HepG2 (cell line): ENCODE measurements around the gene PTPRU. TPM values are rescaled to one million over a fixed set of nuclear protein-coding genes. Genes with fewer than 3 reads are reported as not detected.
A peak's percentile ranks its signal among the peaks of the same experiment; 100 is the strongest.

Source experiments
- ATAC-seq: fragments of 200-7000 bp; cut with Tn5 transposase; 3 replicates; pipeline ENCODE4 v1.9.1; 2020; ENCODE audit warnings: mild to moderate bottlenecking, moderate library complexity
- BruUV-seq: library from RNA; stranded (reverse); fragments of 400-500 nt; replicated peaks from 2 replicates; lab custom pipeline; 2021; lab: Mats Ljungman, UMichigan
- CTCF ChIA-PET: fragments of 300-600 bp; formaldehyde crosslinking; extraction: SDS; loops from one replicate; lab custom pipeline; 2021; ENCODE audit warnings: low total read pairs, inconsistent platforms, low intra/inter-chr PET ratio; lab: Yijun Ruan, JAX
- POLR2A ChIA-PET: fragments of 350-600 bp; sonication (Branson Sonifier 250); formaldehyde crosslinking; loops from one replicate; lab custom pipeline; 2020; ENCODE audit warnings: antibody characterized with exemption, inconsistent platforms; lab: Yijun Ruan, JAX
- DNase-seq: peaks from one replicate; pipeline ENCODE4 v3.0.0-alpha.2; 2015; ENCODE audit warnings: low spot score
- FAIRE-seq: peaks from 3 replicates; lab custom pipeline; 2011; peaks lifted over from hg19 to GRCh38; lab: Jason Lieb, UNC
- H2AFZ ChIP-seq: one replicate; pipeline ENCODE4 v1.6.1; 2011; ENCODE audit warnings: low read length, inconsistent platforms
- H3K27ac ChIP-seq: fragments of 300-600 bp; 3 replicates; pipeline ENCODE4 v1.8.0; 2011; ENCODE audit warnings: mixed run types, mild to moderate bottlenecking, mixed read lengths, low read length, inconsistent platforms; ENCODE audit not compliant: insufficient read depth; ENCODE audit errors: extremely low read length
- H3K27me3 ChIP-seq, 2 experiments: fragments of 200-600 bp in 1 of 2; 2 replicates in 1 of 2; 3 replicates in 1 of 2; pipeline versions ENCODE4 v1.6.0 to v1.8.0; 2011; ENCODE audit warnings: low read length in 2 of 2, mild to moderate bottlenecking in 2 of 2, moderate library complexity in 2 of 2, inconsistent platforms in 1 of 2; ENCODE audit not compliant: insufficient read depth in 2 of 2, control insufficient read depth in 1 of 2
- H3K36me3 ChIP-seq, 2 experiments: fragments of 200-600 bp in 1 of 2; replicated peaks in 1 of 2; 2 replicates in 1 of 2; 3 replicates in 1 of 2; pipeline versions ENCODE4 v1.5.1 to v1.8.0; 2011; ENCODE audit warnings: low read length in 2 of 2, inconsistent platforms in 1 of 2; ENCODE audit not compliant: insufficient read depth in 2 of 2, control insufficient read depth in 1 of 2
- H3K4me1 ChIP-seq: 2 replicates; pipeline ENCODE4 v1.5.1; 2012; ENCODE audit warnings: low read length, inconsistent platforms; ENCODE audit not compliant: insufficient read depth
- H3K4me2 ChIP-seq: 2 replicates; pipeline ENCODE4 v1.6.0; 2011; ENCODE audit warnings: low read depth, low read length, inconsistent platforms
- H3K4me3 ChIP-seq, 3 experiments: fragments of 200-600 bp in 1 of 3; sonication (generic), shearing (Covaris generic) in 1 of 3; replicated peaks in 1 of 3; 2 replicates each; pipeline ENCODE4 v1.5.1; 2011 to 2016; ENCODE audit warnings: low read length in 3 of 3, inconsistent platforms in 2 of 3, low read depth in 2 of 3, mild to moderate bottlenecking in 2 of 3, control low read depth in 1 of 3, mixed read lengths in 1 of 3; ENCODE audit not compliant: insufficient read depth in 1 of 3
- H3K79me2 ChIP-seq: one replicate; pipeline ENCODE4 v1.6.1; 2011; ENCODE audit warnings: low read length, inconsistent platforms; ENCODE audit not compliant: insufficient read depth
- H3K9ac ChIP-seq: 2 replicates; pipeline ENCODE4 v1.6.0; 2011; ENCODE audit warnings: mild to moderate bottlenecking, low read depth, low read length, inconsistent platforms; ENCODE audit not compliant: insufficient read depth
- H3K9me3 ChIP-seq: 2 replicates; pipeline ENCODE4 v1.5.1; 2012; ENCODE audit warnings: mild to moderate bottlenecking, low read length
- H4K20me1 ChIP-seq: 2 replicates; pipeline ENCODE4 v1.6.0; 2011; ENCODE audit warnings: inconsistent platforms, mild to moderate bottlenecking, low read length, moderate library complexity; ENCODE audit not compliant: insufficient read depth
- ARID3A ChIP-seq: IDR thresholded peaks from 2 replicates; pipeline ENCODE4 v1.6.1; 2012; ENCODE audit warnings: low read depth, low read length, improper control_type of control experiment
- ATAD3A ChIP-seq: sonication (generic); formaldehyde crosslinking; IDR thresholded peaks from 2 replicates; pipeline ENCODE4 v1.4.0; 2020; ENCODE audit warnings: missing genetic modification reagents
- BCL6 ChIP-seq: IDR thresholded peaks from 2 replicates; pipeline ENCODE4 v1.6.1; 2016; ENCODE audit warnings: missing genetic modification reagents, missing compliant biosample characterization
- BCLAF1 ChIP-seq: fragments of 450-650 bp; IDR thresholded peaks from 2 replicates; pipeline ENCODE4 v1.6.1; 2017; ENCODE audit warnings: mild to moderate bottlenecking
- FOXK1 ChIP-seq: sonication (generic); formaldehyde crosslinking; IDR thresholded peaks from 2 replicates; pipeline ENCODE4 v1.4.0; 2020; ENCODE audit warnings: low read depth, missing genetic modification reagents, borderline replicate concordance
- NR3C1 ChIP-seq: sonication (generic); formaldehyde crosslinking; IDR thresholded peaks from 2 replicates; pipeline ENCODE4 v1.4.0; 2020; ENCODE audit warnings: missing genetic modification reagents
- PBX3 ChIP-seq: sonication (generic); formaldehyde crosslinking; IDR thresholded peaks from 2 replicates; pipeline ENCODE4 v1.8.1; 2023; ENCODE audit warnings: missing genetic modification reagents, inconsistent platforms, borderline replicate concordance
- POLR2G ChIP-seq: fragments of 200-400 bp; formaldehyde crosslinking; IDR thresholded peaks from 2 replicates; pipeline ENCODE4 v1.6.1; 2018; ENCODE audit warnings: mild to moderate bottlenecking, low read depth, low read length, moderate library complexity
- TFDP1 ChIP-seq: IDR thresholded peaks from 2 replicates; pipeline ENCODE4 v1.6.1; 2016; ENCODE audit warnings: missing compliant biosample characterization, missing genetic modification reagents, borderline replicate concordance
- ZNF282 ChIP-seq: fragments of 450-650 bp; IDR thresholded peaks from 2 replicates; pipeline ENCODE4 v1.6.1; 2018; ENCODE audit not compliant: partially characterized antibody
- ZNF567 ChIP-seq: sonication (generic); formaldehyde crosslinking; IDR thresholded peaks from 2 replicates; pipeline ENCODE4 v1.8.1; 2023; ENCODE audit warnings: mild to moderate bottlenecking, missing genetic modification reagents, borderline replicate concordance
- ZNF580 ChIP-seq: IDR thresholded peaks from 2 replicates; pipeline ENCODE4 v1.6.1; 2016; ENCODE audit warnings: low read depth, borderline replicate concordance
- ZNF776 ChIP-seq: sonication (generic); formaldehyde crosslinking; IDR thresholded peaks from 2 replicates; pipeline ENCODE4 v1.4.0; 2020; ENCODE audit warnings: mild to moderate bottlenecking, missing genetic modification reagents
- ZNF83 ChIP-seq: sonication (generic); formaldehyde crosslinking; IDR thresholded peaks from 2 replicates; pipeline ENCODE4 v1.4.0; 2020; ENCODE audit warnings: missing genetic modification reagents, mild to moderate bottlenecking, borderline replicate concordance
- WGBS: methylation state at CpG from one replicate; pipeline ENCODE4 v1.1.6; 2017; ENCODE audit warnings: low lambda C conversion rate; 5-methylcytosine and 5-hydroxymethylcytosine counted together
- in situ Hi-C: cut with HindIII; loops from 2 replicates; pipeline ENCODE4 v1.10.0; 2017; ENCODE audit warnings: low pct_unique_long_range_greater_than_20kb; ENCODE audit not compliant: extremely low pct_ligation_motif_present
- intact Hi-C: fragments of 100-400 bp; cut with micrococcal nuclease; formaldehyde crosslinking; loops from one replicate; pipeline ENCODE4 v1.10.0; 2022; ENCODE audit not compliant: unreplicated experiment
- polyA plus RNA-seq, 8 experiments: library from polyadenylated mRNA; depleted of rRNA in 3 of 8; stranded (reverse) in 7 of 8; unstranded in 1 of 8; fragments of >200 nt; fragmentation: Illumina TruSeq in 4 of 8; extraction: Trizol in 4 of 8; gene quantifications; 2 replicates each; pipeline versions ENCODE4 v1.2.1 to v1.2.3, GENCODE V29; 2011 to 2016; ENCODE audit warnings: low read depth in 4 of 8, missing spikeins in 1 of 8, mixed read lengths in 1 of 8; ENCODE audit not compliant: insufficient read depth in 1 of 8
- total RNA-seq, 5 experiments: library from RNA; depleted of rRNA; stranded (reverse); fragments of >200 nt; fragmentation: Illumina TruSeq; extraction: Trizol; gene quantifications; 2 replicates each; pipeline ENCODE4 v1.2.3, GENCODE V29; 2016; ENCODE audit warnings: low read depth in 1 of 5

Gene PTPRU
- total and polyA plus RNA-seq, 2 of the 13 experiments (the other 11 are each of a cell fraction or from before 2014, with no cell fraction given), result 21.6 to 22.3 TPM

- Histone ChIP-seq H3K27me3 (peaks cover 0 to 20% of the 10 kb centered on the region in 2 experiments; a peak in 1 of 5 replicates), H3K4me1 (peaks cover 33% of the 10 kb centered on the region), H3K4me2 (peak overlapping the region; percentile 96), H3K4me3 (peak overlapping the region; percentile 67 to 99 (median 88)), H2AFZ (peak overlapping the region; percentile 38), H3K36me3 (no peaks in the 10 kb centered on the region), H3K27ac (peak overlapping the region; percentile 49), H3K79me2 (peaks cover 24% of the 10 kb centered on the region), H4K20me1 (peaks cover 10% of the 10 kb centered on the region; the same call in 1 of the 2 replicates), H3K9me3 (no peaks in the 10 kb centered on the region), H3K9ac (peak overlapping the region; percentile 82)
- ChIA-PET CTCF (interaction anchor here (0.9 to 2.0 kb wide), 2 partner anchors 216 to 874 kb away, joined by 3 to 9 read pairs; no protein-coding TSS in a partner anchor), POLR2A (no interaction called here)
- in situ Hi-C loops, result loop anchor here (10.0 kb wide), 3 partner anchors 218 to 868 kb away; no protein-coding TSS in a partner anchor
- 2% methylated on average over 19 of the region's 79 CpGs for WGBS
- DNase-seq (peak; percentile 34), FAIRE-seq (no peak), ATAC-seq (peak; percentile 51)
- TSS peak; percentile 78 for BruUV-seq
- intact Hi-C loops, result loop anchor here (10.0 kb wide), 2 partner anchors 108 to 1468 kb away; no protein-coding TSS in a partner anchor
- TF ChIP-seq ZNF567 (CRISPR knock-in tag) (no peak), POLR2G (peak; percentile 51; the same call in 1 of the 2 replicates), ARID3A (no peak), ATAD3A (CRISPR knock-in tag) (no peak), TFDP1 (CRISPR knock-in tag) (peak; percentile 15; the same call in 1 of the 2 replicates), ZNF83 (CRISPR knock-in tag) (0 out of 2 replicates have a peak, but pooled peaks have one; percentile 27), ZNF580 (CRISPR knock-in tag) (no peak), PBX3 (CRISPR knock-in tag) (no peak), BCL6 (CRISPR knock-in tag) (no peak), ZNF282 (no peak), NR3C1 (CRISPR knock-in tag) (no peak), ZNF776 (peak; percentile 75; the same call in 1 of the 2 replicates), FOXK1 (no peak), BCLAF1 (no peak)
Observed at GRCh38 chr1:29237129-29237821, 953 bp downstream of the PTPRU start.
